ENCODE measurements around the gene NLRP1. TPM values are rescaled to one million over a fixed set of nuclear protein-coding genes. Genes with fewer than 3 reads are reported as not detected.

NLRP1 gene
- 67.6 TPM for polyA plus RNA-seq (ENCODE audit: insufficient read length)

- peak; percentile 62 for DNase-seq
Measured at GRCh38 chr17:5584383-5585286, at the start of gene NLRP1. Gene NLRP1, minus strand, starts transcription at chr17:5584509. Its CDS starts 552 bp downstream, at chr17:5583957.

GRCh38 chr17:5631958-5632590 lies 47.8 kb upstream of the NLRP1 start:
- DNase-seq, result no peak

- no peak for DNase-seq
Measured at GRCh38 chr17:5630434-5630833, 46.1 kb upstream of the NLRP1 start.

GRCh38 chr17:5629128-5629527 lies 44.8 kb upstream of the NLRP1 start:
- DNase-seq, result no peak

- no peak for DNase-seq
Measured at GRCh38 chr17:5628262-5628661, 44.0 kb upstream of the NLRP1 start.

GRCh38 chr17:5624211-5624610 lies 39.9 kb upstream of the NLRP1 start:
- no peak for DNase-seq

- DNase-seq, result no peak
Measured at GRCh38 chr17:5621729-5622128, 37.4 kb upstream of the NLRP1 start.

GRCh38 chr17:5621026-5621425 lies 36.7 kb upstream of the NLRP1 start:
- no peak for DNase-seq

GRCh38 chr17:5619088-5619740 lies 34.9 kb upstream of the NLRP1 start:
- DNase-seq, result no peak

- DNase-seq, result no peak
Measured at GRCh38 chr17:5618476-5618875, 34.2 kb upstream of the NLRP1 start.

- DNase-seq, result no peak
Measured at GRCh38 chr17:5615476-5615875, 31.2 kb upstream of the NLRP1 start.

- DNase-seq, result no peak
Measured at GRCh38 chr17:5610956-5611355, 26.6 kb upstream of the NLRP1 start.

- no peak for DNase-seq
Measured at GRCh38 chr17:5608399-5609112, 24.2 kb upstream of the NLRP1 start.

- no peak for DNase-seq
Measured at GRCh38 chr17:5607946-5608345, 23.6 kb upstream of the NLRP1 start.

GRCh38 chr17:5605452-5605851 lies 21.1 kb upstream of the NLRP1 start:
- no peak for DNase-seq

GRCh38 chr17:5600041-5600440 lies 15.7 kb upstream of the NLRP1 start:
- DNase-seq, result no peak

- no peak for DNase-seq
Measured at GRCh38 chr17:5598457-5598856, 14.1 kb upstream of the NLRP1 start.

GRCh38 chr17:5596421-5596820 lies 12.1 kb upstream of the NLRP1 start:
- DNase-seq, result no peak

GRCh38 chr17:5595831-5596230 lies 11.5 kb upstream of the NLRP1 start:
- no peak for DNase-seq

GRCh38 chr17:5592382-5592781 lies 8.1 kb upstream of the NLRP1 start:
- peak; percentile 18 for DNase-seq

- no peak for DNase-seq
Measured at GRCh38 chr17:5591966-5592365, 7.7 kb upstream of the NLRP1 start.

GRCh38 chr17:5588584-5588983 lies 4.3 kb upstream of the NLRP1 start:
- DNase-seq, result no peak
